Heart left ventricle (tissue), 13 donors: ENCODE measurements around the gene BMPER.

Source experiments
- POLR2A ChIP-seq, 2 donors: fragments of 450-650 bp; IDR thresholded peaks; one replicate each; pipeline ENCODE4 v1.6.1; 2017; ENCODE audit warnings: antibody characterized with exemption in 2 of 2, mild to moderate bottlenecking in 2 of 2, moderate library complexity in 2 of 2
- TF ChIP-seq, protein P1 (sequence below), 12 donors: fragments of 200-600 bp; sonication (generic) in 4 of 12; IDR thresholded peaks; one replicate each; pipeline versions ENCODE4 v1.5.0 to v1.8.0; 2018 to 2022; ENCODE audit warnings: antibody characterized with exemption in 12 of 12, mild to moderate bottlenecking in 5 of 12
- donor health status: ischemic (EF 13 %, LVEDD 7.1; RV severe dilation, severe dysfunction).
- donor health status: DM: no; HTN: yes; CAD: no.
- donor health status: DM: no; HTN: no; CAD: no.
- donor health status: ischemic (EF 25% LVEDD 6.9; RV normal size, moderate dysfunction).
- donor health status: ischemic (EF 25% LVEDD 5.7; RV mildly dilated, moderate dysfunction).
- donor health status: ischemic (EF 35%, LVEDD 5.7; RV mildly dilated, moderate dysfunction).
- donor health status: nonischemic (EF 11% LVEDD 7.7; RV severe dilation, severe dysfunction).
- donor health status: DM: yes; HTN: yes; CAD: no.
- donor health status: PGD.
- donor health status: ischemic (EF 29% LVEDD 5.4; RV normal size, mild dysfunction).
- donor health status: nonischemic (EF 23%, LVEDD 6.1; RV moderate dilation, normal function).

- TF ChIP-seq, protein P1, sequence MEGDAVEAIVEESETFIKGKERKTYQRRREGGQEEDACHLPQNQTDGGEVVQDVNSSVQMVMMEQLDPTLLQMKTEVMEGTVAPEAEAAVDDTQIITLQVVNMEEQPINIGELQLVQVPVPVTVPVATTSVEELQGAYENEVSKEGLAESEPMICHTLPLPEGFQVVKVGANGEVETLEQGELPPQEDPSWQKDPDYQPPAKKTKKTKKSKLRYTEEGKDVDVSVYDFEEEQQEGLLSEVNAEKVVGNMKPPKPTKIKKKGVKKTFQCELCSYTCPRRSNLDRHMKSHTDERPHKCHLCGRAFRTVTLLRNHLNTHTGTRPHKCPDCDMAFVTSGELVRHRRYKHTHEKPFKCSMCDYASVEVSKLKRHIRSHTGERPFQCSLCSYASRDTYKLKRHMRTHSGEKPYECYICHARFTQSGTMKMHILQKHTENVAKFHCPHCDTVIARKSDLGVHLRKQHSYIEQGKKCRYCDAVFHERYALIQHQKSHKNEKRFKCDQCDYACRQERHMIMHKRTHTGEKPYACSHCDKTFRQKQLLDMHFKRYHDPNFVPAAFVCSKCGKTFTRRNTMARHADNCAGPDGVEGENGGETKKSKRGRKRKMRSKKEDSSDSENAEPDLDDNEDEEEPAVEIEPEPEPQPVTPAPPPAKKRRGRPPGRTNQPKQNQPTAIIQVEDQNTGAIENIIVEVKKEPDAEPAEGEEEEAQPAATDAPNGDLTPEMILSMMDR (IDR thresholded peaks at IDR 0.05), result no peak
- TF ChIP-seq POLR2A (IDR thresholded peaks at IDR 0.05), result no peak
These were observed 181.6 kb downstream of the BMPER start for GRCh38 chr7:34086981-34087380.
